GM21717 (cell line): ENCODE measurements around the gene USP17L10.
"Not testable (repeated sequence)": the region's sequence is repeated elsewhere in the genome, so short reads cannot be mapped to it uniquely, and the experiment has no call there.

Experiments used
- ATAC-seq: cut with Tn5 transposase; IDR thresholded peaks from one replicate; pipeline ENCODE4 v1.9.1; 2021; ENCODE audit warnings: mild to moderate bottlenecking, moderate library complexity; ENCODE audit not compliant: unreplicated experiment

USP17L10 gene, protein sequence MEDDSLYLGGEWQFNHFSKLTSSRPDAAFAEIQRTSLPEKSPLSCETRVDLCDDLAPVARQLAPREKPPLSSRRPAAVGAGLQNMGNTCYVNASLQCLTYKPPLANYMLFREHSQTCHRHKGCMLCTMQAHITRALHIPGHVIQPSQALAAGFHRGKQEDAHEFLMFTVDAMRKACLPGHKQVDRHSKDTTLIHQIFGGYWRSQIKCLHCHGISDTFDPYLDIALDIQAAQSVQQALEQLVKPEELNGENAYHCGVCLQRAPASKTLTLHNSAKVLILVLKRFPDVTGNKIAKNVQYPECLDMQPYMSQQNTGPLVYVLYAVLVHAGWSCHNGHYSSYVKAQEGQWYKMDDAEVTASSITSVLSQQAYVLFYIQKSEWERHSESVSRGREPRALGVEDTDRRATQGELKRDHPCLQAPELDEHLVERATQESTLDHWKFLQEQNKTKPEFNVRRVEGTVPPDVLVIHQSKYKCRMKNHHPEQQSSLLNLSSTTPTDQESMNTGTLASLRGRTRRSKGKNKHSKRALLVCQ

DNA sequence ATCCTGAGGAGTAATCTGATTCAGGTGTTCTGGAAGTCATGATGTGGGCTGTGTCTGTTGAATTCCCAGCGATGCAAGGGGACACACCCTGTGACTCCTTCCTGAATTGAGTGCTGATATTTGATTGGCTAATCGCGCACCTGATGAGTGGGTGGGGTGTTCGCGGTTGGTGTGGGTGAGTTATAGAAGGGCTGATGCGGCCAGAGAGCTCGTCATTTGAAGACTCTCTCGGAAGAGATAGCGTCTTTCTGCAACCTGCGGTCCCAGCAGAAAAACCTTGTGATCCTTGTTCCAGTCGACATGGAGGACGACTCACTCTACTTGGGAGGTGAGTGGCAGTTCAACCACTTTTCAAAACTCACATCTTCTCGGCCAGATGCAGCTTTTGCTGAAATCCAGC lies at the start of gene USP17L10:
Gene USP17L10 (plus strand): TSS at position 301 of the 400 bp plus-strand sequence. CDS start 0 bp downstream, at position 301.
- ATAC-seq = not testable (repeated sequence)

DNA sequence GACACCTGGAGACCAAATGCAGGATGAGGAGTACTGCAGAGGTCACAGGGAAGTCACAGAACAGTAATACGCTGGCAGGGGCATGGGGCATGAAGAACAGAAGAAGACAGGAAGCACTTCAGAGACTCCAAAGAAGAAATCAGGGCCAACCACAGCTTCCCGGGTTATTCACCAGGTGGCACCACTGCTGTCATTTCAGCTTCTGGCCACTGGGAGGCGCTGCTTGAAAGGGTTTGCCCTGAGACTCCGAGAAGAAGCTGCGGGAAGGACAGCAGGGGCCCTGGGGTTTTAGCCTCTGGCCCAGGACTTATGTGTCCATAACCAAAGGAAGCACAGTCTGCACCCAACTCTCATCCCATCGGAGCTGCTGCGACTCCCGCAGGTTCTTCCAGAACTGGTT lies 44.5 kb upstream of the USP17L10 start:
- not testable (repeated sequence) for ATAC-seq

DNA sequence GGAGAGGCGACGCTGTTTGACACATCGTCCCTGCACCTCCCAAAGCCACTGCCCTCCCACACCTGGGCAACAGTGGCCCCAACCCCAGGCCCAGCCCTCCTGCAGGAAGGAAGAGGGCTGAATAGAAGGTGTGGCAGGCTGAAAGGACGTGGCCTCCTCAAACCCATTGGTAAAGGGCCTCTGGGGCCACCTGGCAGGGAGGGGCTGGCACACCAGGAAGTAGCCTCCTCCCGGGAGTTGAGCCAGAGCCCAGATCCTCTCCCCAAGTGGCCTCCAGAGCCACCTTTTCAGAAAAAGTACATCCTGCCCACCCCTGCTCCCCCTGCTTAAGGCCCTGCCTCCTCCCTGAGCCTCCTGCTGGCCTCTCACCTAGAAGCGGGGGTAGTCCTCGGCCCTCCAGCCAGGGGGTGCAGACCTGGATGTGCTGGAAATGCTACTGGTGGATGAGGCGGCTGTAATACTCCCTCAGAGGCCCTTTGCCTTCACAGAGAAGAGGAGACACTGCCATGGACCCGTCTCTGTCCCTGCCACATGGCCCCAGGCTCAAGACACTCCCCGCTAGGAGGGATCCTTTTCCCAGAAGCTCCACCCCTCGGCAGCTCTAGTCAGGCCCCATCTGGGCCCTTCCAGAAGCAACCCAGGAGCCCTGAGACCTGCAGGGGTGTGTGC lies 40.5 kb upstream of the USP17L10 start, which contains the start of gene FAM90A26:
Gene FAM90A26 (plus strand): TSS at position 619 of the 669 bp plus-strand sequence. CDS start 2,764 bp downstream, outside the sequence.
- ATAC-seq = not testable (repeated sequence)

DNA sequence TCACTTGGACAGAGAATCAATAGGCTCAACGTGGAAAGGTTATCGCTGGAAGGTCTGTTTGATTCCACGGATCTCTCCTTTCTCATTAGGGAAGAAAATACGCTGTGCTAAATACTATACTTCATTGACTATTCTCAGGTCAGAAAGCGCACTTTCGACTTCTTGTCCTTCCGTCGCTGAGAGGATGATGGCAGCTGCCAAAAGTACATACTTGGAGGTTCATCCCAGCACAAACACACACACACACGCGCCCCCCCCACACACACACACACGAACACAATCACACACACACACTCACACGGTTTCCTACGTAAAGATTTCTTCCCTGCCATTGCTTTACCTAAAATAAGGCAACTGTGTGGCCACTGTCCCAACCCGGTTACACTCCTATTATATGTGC lies 4.2 kb downstream of the USP17L10 start:
- ATAC-seq = not testable (repeated sequence)

DNA sequence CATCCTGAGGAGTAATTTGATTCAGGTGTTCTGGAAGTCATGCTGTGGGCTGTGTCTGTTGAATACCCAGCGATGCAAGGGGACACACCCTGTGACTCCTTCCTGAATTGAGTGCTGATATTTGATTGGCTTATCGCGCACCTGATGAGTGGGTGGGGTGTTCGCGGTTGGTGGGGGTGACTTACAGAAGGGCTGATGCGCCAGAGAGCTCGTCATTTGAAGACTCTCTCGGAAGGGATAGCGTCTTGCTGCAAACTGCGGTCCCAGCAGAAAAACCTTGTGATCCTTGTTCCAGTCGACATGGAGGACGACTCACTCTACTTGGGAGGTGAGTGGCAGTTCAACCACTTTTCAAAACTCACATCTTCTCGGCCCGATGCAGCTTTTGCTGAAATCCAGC lies 4.6 kb downstream of the USP17L10 start, which contains the start of gene USP17L11:
Gene USP17L11 (plus strand): TSS at position 301 of the 400 bp plus-strand sequence. CDS start 0 bp downstream, at position 301.
- ATAC-seq = not testable (repeated sequence)

DNA sequence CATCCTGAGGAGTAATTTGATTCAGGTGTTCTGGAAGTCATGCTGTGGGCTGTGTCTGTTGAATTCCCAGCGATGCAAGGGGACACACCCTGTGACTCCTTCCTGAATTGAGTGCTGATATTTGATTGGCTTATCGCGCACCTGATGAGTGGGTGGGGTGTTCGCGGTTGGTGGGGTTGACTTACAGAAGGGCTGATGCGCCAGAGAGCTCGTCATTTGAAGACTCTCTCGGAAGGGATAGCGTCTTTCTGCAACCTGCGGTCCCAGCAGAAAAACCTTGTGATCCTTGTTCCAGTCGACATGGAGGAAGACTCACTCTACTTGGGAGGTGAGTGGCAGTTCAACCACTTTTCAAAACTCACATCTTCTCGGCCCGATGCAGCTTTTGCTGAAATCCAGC lies 9.4 kb downstream of the USP17L10 start, which contains the start of gene USP17L12:
Gene USP17L12 (plus strand): TSS at position 301 of the 400 bp plus-strand sequence. CDS start 0 bp downstream, at position 301.
- ATAC-seq = not testable (repeated sequence)

DNA sequence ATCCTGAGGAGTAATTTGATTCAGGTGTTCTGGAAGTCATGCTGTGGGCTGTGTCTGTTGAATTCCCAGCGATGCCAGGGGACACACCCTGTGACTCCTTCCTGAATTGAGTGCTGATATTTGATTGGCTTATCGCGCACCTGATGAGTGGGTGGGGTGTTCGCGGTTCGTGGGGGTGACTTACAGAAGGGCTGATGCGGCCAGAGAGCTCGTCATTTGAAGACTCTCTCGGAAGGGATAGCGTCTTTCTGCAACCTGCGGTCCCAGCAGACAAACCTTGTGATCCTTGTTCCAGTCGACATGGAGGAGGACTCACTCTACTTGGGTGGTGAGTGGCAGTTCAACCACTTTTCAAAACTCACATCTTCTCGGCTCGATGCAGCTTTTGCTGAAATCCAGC lies 14.1 kb downstream of the USP17L10 start, which contains the start of gene USP17L13:
Gene USP17L13 (plus strand): TSS at position 301 of the 400 bp plus-strand sequence. CDS start 0 bp downstream, at position 301.
- ATAC-seq = not testable (repeated sequence)

DNA sequence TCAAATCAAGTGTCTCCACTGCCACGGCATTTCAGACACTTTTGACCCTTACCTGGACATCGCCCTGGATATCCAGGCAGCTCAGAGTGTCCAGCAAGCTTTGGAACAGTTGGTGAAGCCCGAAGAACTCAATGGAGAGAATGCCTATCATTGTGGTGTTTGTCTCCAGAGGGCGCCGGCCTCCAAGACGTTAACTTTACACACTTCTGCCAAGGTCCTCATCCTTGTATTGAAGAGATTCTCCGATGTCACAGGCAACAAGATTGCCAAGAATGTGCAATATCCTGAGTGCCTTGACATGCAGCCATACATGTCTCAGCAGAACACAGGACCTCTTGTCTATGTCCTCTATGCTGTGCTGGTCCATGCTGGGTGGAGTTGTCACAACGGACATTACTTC lies 19.8 kb downstream of the USP17L10 start:
- ATAC-seq = not testable (repeated sequence)

DNA sequence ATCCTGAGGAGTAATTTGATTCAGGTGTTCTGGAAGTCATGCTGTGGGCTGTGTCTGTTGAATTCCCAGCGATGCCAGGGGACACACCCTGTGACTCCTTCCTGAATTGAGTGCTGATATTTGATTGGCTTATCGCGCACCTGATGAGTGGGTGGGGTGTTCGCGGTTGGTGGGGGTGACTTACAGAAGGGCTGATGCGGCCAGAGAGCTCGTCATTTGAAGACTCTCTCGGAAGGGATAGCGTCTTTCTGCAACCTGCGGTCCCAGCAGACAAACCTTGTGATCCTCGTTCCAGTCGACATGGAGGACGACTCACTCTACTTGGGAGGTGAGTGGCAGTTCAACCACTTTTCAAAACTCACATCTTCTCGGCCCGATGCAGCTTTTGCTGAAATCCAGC lies 23.6 kb downstream of the USP17L10 start, which contains the start of gene USP17L15:
Gene USP17L15 (plus strand): TSS at position 301 of the 400 bp plus-strand sequence. CDS start 0 bp downstream, at position 301.
- ATAC-seq = not testable (repeated sequence)

DNA sequence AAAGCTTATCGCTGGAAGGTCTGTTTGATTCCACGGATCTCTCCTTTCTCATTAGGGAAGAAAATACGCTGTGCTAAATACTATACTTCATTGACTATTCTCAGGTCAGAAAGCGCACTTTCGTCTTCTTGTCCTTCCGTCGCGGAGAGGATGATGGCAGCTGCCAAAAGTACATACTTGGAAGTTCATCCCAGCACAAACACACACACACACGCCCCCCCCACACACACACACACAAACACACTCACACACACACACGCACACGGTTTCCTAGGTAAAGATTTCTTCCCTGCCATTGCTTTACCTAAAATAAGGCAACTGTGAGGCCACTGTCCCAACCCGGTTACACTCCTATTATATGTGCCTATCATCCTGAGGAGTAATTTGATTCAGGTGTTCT lies 28.0 kb downstream of the USP17L10 start:
- ATAC-seq = not testable (repeated sequence)

DNA sequence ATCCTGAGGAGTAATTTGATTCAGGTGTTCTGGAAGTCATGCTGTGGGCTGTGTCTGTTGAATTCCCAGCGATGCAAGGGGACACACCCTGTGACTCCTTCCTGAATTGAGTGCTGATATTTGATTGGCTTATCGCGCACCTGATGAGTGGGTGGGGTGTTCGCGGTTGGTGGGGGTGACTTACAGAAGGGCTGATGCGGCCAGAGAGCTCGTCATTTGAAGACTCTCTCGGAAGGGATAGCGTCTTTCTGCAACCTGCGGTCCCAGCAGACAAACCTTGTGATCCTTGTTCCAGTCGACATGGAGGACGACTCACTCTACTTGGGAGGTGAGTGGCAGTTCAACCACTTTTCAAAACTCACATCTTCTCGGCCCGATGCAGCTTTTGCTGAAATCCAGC lies 33.1 kb downstream of the USP17L10 start, which contains the start of gene USP17L17:
Gene USP17L17 (plus strand): TSS at position 301 of the 400 bp plus-strand sequence. CDS start 0 bp downstream, at position 301.
- ATAC-seq = not testable (repeated sequence)

DNA sequence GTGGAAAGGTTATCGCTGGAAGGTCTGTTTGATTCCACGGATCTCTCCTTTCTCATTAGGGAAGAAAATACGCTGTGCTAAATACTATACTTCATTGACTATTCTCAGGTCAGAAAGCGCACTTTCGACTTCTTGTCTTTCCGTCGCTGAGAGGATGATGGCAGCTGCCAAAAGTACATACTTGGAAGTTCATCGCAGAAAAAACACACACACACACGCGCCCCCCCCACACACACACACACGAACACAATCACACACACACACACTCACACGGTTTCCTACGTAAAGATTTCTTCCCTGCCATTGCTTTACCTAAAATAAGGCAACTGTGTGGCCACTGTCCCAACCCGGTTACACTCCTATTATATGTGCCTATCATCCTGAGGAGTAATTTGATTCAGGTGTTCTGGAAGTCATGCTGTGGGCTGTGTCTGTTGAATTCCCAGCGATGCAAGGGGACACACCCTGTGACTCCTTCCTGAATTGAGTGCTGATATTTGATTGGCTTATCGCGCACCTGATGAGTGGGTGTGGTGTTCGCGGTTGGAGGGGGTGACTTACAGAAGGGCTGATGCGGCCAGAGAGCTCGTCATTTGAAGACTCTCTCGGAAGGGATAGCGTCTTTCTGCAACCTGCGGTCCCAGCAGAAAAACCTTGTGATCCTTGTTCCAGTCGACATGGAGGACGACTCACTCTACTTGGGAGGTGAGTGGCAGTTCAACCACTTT lies 37.7 kb downstream of the USP17L10 start, which contains the start of gene USP17L18:
Gene USP17L18 (plus strand): TSS at position 678 of the 728 bp plus-strand sequence. CDS start 0 bp downstream, at position 678.
- ATAC-seq = not testable (repeated sequence)

DNA sequence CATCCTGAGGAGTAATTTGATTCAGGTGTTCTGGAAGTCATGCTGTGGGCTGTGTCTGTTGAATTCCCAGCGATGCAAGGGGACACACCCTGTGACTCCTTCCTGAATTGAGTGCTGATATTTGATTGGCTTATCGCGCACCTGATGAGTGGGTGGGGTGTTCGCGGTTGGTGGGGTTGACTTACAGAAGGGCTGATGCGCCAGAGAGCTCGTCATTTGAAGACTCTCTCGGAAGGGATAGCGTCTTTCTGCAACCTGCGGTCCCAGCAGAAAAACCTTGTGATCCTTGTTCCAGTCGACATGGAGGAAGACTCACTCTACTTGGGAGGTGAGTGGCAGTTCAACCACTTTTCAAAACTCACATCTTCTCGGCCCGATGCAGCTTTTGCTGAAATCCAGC lies 42.6 kb downstream of the USP17L10 start, which contains the start of gene USP17L19:
Gene USP17L19 (plus strand): TSS at position 301 of the 400 bp plus-strand sequence. CDS start 0 bp downstream, at position 301.
- not testable (repeated sequence) for ATAC-seq

DNA sequence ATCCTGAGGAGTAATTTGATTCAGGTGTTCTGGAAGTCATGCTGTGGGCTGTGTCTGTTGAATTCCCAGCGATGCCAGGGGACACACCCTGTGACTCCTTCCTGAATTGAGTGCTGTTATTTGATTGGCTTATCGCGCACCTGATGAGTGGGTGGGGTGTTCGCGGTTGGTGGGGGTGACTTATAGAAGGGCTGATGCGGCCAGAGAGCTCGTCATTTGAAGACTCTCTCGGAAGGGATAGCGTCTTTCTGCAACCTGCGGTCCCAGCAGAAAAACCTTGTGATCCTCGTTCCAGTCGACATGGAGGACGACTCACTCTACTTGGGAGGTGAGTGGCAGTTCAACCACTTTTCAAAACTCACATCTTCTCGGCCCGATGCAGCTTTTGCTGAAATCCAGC lies 47.4 kb downstream of the USP17L10 start, which contains the start of gene USP17L20:
Gene USP17L20 (plus strand): TSS at position 301 of the 400 bp plus-strand sequence. CDS start 0 bp downstream, at position 301.
- not testable (repeated sequence) for ATAC-seq
